ENCODE results near the gene MAST3. TPM values are rescaled to one million over a fixed set of nuclear protein-coding genes. Genes with fewer than 3 reads are reported as not detected.

The MAST3 gene
- total and polyA plus RNA-seq, 2 of the 8 experiments (the other 6 are each of a cell fraction or from before 2014, with no cell fraction given), result 3.4 to 9.0 TPM

DNA sequence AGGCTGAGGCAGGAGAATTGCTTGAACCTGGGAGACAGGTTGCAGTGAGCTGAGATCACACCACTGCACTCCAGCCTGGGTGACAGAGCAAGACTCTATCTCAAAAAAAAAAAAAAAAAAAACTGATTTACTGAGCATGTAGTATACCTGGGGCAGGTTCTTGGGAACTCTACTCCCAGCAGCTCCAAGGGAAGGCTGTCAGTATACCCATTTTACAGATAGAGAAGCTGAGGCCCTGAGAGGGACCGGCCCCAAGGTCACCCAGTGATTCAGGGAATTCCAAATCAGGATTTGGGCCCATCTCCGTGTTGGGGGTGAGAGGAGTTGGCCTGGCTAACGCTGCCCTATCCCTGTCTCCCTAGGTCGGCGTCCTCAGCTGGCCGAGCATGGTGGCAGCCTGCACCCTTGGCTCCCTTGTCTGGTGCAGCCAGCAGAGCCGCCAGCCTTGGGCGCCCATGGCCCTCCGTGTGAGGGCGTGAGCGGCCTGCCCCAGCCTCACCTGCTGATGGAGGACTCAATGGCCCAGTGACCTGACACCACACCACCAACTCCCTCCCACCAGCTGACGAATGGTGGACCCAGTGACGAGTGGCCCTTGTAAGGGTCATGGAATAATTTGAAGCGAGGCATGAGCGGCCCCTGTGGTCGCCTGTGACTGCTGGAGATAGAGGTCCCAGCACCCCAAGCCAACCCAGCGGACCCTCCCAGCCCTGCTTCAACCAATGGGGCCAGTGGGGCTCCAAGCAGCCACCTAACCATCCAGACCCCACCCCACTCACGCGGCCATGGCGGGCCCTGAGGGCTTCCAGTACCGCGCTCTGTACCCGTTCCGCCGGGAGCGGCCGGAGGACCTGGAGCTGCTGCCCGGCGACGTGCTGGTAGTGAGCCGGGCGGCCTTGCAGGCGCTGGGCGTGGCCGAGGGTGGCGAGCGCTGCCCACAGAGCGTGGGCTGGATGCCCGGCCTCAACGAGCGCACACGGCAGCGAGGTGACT is 57.8 kb downstream of the MAST3 start (continued):
- TF ChIP-seq CBX5 (IDR thresholded peaks at IDR 0.05; ENCODE audit: low read depth, low read length) (no peak), TAF1 (IDR thresholded peaks at IDR 0.05; ENCODE audit: low read depth, low read length) (no peak), HDAC6 (IDR thresholded peaks at IDR 0.05; ENCODE audit: low read depth, low read length) (no peak), RXRA (IDR thresholded peaks at IDR 0.05; ENCODE audit: insufficient read depth, low read depth, low read length) (no peak), YY1 (IDR thresholded peaks at IDR 0.05; ENCODE audit: low read depth, low read length) (no peak)
- TF ChIP-seq, protein P1, sequence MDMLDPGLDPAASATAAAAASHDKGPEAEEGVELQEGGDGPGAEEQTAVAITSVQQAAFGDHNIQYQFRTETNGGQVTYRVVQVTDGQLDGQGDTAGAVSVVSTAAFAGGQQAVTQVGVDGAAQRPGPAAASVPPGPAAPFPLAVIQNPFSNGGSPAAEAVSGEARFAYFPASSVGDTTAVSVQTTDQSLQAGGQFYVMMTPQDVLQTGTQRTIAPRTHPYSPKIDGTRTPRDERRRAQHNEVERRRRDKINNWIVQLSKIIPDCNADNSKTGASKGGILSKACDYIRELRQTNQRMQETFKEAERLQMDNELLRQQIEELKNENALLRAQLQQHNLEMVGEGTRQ (IDR thresholded peaks at IDR 0.05; ENCODE audit: low read length), result no peak

Data from H1 (cell line).